ENCODE measurements around the gene AOPEP. TPM values are rescaled to one million over a fixed set of nuclear protein-coding genes. Genes with fewer than 3 reads are reported as not detected.

Gene AOPEP
- total and polyA plus RNA-seq, 10 donors, result 14.8 to 86.1 (median 51.3) TPM

DNA sequence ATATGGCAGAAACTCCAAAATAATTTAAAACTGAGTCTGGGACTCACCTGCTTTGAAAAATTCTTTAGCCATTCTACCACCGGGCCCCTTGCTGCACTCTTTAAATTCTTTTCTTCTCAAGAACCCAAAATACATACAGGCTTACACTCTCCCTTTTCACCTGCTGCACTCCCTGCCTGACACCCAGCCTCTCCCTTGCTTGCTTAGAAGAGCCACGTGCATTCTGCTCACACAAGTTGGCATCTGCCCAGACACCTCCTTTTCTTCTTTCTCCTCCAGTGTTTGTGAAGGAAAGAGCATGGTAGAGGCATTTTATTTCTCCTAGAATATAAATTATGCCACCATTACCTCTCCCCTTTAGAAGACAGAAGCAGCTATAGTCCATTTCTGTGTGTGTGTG lies 39.0 kb upstream of the AOPEP start:
- WGBS, 5 donors, result 68 to 81% (median 71%) methylated on average over 2 of the region's 2 CpGs
- no peak for DNase-seq
- intact Hi-C loops (cut with DNase I; ENCODE audit: low total_unique reads), result no loop called here
- H3K4me1 ChIP-seq, result no peaks in the 10 kb centered on the region
- no peak overlapping the region for H3K27ac ChIP-seq
- H3K4me3 ChIP-seq, result no peak overlapping the region
- H3K36me3 ChIP-seq, result no peaks in the 10 kb centered on the region
- TF ChIP-seq POLR2A (IDR thresholded peaks at IDR 0.05) (no peak), POLR2AphosphoS5 (IDR thresholded peaks at IDR 0.05) (no peak)
- TF ChIP-seq, protein P1, sequence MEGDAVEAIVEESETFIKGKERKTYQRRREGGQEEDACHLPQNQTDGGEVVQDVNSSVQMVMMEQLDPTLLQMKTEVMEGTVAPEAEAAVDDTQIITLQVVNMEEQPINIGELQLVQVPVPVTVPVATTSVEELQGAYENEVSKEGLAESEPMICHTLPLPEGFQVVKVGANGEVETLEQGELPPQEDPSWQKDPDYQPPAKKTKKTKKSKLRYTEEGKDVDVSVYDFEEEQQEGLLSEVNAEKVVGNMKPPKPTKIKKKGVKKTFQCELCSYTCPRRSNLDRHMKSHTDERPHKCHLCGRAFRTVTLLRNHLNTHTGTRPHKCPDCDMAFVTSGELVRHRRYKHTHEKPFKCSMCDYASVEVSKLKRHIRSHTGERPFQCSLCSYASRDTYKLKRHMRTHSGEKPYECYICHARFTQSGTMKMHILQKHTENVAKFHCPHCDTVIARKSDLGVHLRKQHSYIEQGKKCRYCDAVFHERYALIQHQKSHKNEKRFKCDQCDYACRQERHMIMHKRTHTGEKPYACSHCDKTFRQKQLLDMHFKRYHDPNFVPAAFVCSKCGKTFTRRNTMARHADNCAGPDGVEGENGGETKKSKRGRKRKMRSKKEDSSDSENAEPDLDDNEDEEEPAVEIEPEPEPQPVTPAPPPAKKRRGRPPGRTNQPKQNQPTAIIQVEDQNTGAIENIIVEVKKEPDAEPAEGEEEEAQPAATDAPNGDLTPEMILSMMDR (IDR thresholded peaks at IDR 0.05 in 8 of 11, conservative IDR thresholded peaks at IDR 0.05 in 3 of 11), result no peak
- H3K27me3 ChIP-seq (replicated peaks in 1 of 7), result no peaks in the 10 kb centered on the region
- no peaks in the 10 kb centered on the region for H3K9me3 ChIP-seq

DNA sequence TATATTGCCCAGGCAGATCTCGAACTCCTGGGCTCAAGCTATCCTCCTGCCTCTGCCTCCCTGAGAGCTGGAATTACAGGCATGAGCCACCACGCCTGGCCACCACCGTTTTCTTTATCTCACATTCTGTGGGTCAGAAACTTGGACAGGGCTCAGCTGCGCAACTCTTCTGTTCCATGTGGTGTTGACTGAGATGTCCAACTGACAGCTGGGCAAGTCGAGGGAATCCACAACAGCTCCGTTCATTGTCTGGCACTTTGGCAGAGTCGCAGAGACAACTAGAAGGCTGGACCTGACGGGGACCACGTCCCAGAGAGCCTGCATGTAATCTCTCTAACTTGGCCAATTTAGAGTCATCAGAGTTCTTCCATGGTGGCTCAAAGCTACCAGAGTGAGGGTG lies 36.2 kb upstream of the AOPEP start:
- intact Hi-C loops (cut with DNase I; ENCODE audit: low total_unique reads), result loop anchor here (10.0 kb wide), 1 partner anchor 74 kb away; no protein-coding TSS in a partner anchor
- Histone ChIP-seq H3K27me3 (replicated peaks in 1 of 7) (no peaks in the 10 kb centered on the region), H3K27ac (no peak overlapping the region), H3K9me3 (no peaks in the 10 kb centered on the region), H3K4me3 (no peak overlapping the region), H3K36me3 (no peaks in the 10 kb centered on the region), H3K4me1 (no peaks in the 10 kb centered on the region)
- WGBS, 5 donors, result 83 to 90% (median 86%) methylated on average over 9 of the region's 9 CpGs
- TF ChIP-seq, protein P1 (IDR thresholded peaks at IDR 0.05 in 8 of 11, conservative IDR thresholded peaks at IDR 0.05 in 3 of 11), result no peak
- DNase-seq, result no peak

DNA sequence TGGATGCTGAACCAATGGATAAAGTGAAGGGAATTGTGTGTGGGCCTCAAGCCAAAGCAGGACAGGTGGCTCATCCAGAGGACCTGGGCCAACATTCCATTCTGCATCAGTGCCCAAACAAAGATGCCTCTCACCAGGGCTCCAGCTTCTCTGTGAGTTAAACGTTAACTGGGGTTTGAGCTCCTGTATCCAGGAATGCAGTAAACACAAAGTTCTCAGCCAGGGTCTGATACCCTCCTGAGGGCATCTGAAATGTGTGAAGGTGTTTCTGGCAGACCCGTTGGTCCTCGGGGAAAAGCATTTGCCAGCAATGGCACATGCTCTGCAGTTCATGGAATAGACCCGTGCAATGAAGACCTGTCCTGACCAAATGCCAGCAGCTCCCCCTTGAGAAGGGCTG lies 33.9 kb upstream of the AOPEP start:
- H3K36me3 ChIP-seq, result no peaks in the 10 kb centered on the region
- no peaks in the 10 kb centered on the region for H3K4me1 ChIP-seq
- intact Hi-C loops (cut with DNase I; ENCODE audit: low total_unique reads), result loop anchor here (10.0 kb wide), 1 partner anchor 72 kb away; no protein-coding TSS in a partner anchor
- H3K27ac ChIP-seq, result no peak overlapping the region
- no peak for DNase-seq
- TF ChIP-seq, protein P1 (IDR thresholded peaks at IDR 0.05 in 8 of 11, conservative IDR thresholded peaks at IDR 0.05 in 3 of 11), result no peak
- no peak for TF ChIP-seq POLR2AphosphoS5 (IDR thresholded peaks at IDR 0.05)
- no peak for TF ChIP-seq POLR2A (IDR thresholded peaks at IDR 0.05)
- no peak overlapping the region for H3K4me3 ChIP-seq
- no peaks in the 10 kb centered on the region for H3K27me3 ChIP-seq (replicated peaks in 1 of 7)
- 77 to 93% (median 86%) methylated on average over 4 of the region's 4 CpGs for WGBS, 5 donors
- no peaks in the 10 kb centered on the region for H3K9me3 ChIP-seq

DNA sequence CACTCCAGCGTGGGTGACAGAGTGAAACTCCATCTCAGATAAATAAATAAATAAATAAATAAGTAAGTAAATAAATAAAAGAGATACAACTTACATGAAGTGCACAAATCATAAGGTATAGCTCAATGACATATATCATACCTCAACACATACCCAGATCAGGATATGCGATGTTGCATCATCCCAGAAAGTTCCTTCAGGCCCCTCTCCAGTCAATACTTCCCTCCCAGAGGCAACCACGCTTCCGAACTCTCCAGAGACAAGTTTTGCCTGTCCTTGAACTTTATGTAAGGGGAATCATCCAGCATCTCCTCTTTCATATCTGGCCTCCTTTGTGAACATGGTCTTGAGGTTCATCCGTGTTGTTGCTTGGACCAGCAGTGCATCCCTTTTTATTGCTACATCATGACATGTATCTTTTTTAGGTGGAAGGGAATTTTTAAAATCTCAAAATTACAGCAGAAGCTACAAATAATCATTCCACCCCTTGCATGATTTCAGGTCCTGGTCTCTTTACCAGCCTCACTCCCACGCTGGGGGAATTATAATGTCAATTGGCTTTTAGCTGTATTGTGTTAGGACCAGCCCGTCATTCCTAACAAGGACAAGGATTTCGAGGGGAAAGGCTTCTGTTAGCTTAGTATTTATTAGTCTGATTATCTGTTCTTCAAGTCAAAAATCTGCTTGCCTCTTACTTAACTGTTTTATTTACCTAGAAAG lies 32.9 kb upstream of the AOPEP start:
- no peak for TF ChIP-seq POLR2A (IDR thresholded peaks at IDR 0.05)
- no peak for TF ChIP-seq POLR2AphosphoS5 (IDR thresholded peaks at IDR 0.05)
- TF ChIP-seq, protein P1 (IDR thresholded peaks at IDR 0.05 in 8 of 11, conservative IDR thresholded peaks at IDR 0.05 in 3 of 11), result no peak
- no peaks in the 10 kb centered on the region for H3K4me1 ChIP-seq
- no peaks in the 10 kb centered on the region for H3K27me3 ChIP-seq (replicated peaks in 1 of 7)
- H3K9me3 ChIP-seq, result no peaks in the 10 kb centered on the region
- intact Hi-C loops (cut with DNase I; ENCODE audit: low total_unique reads), result loop anchor here (10.0 kb wide), 1 partner anchor 71 kb away; no protein-coding TSS in a partner anchor
- WGBS, 5 donors, result 76 to 91% (median 80%) methylated on average over 8 of the region's 8 CpGs
- no peak overlapping the region for H3K4me3 ChIP-seq
- DNase-seq, result no peak
- H3K27ac ChIP-seq, result no peak overlapping the region
- no peaks in the 10 kb centered on the region for H3K36me3 ChIP-seq

All from spleen (tissue), 11 donors.